Mesenteric fat pad (tissue), 1 donor: ENCODE measurements around the gene SLC4A7. TPM values are rescaled to one million over a fixed set of nuclear protein-coding genes. Genes with fewer than 3 reads are reported as not detected.
"Not testable (repeated sequence)": the region's sequence is repeated elsewhere in the genome, so short reads cannot be mapped to it uniquely, and the experiment has no call there.

ENCODE experiments used
- DNase-seq: peaks from one replicate; pipeline ENCODE4 v3.0.0-alpha.2; 2020; ENCODE audit warnings: low spot score
- total RNA-seq: library from RNA; stranded (reverse); fragmentation: NEBNext Ultra II Directional; extraction: Animal tissue kit (Norgen Biotek cat#: 25700); gene quantifications from one replicate; pipeline ENCODE4 v1.2.1, GENCODE V29; 2021
- donor health status: DM: yes; HTN: yes; CAD: no.

The SLC4A7 gene
- total RNA-seq, 1 donor from 2014 or later: 29.2 TPM

DNA sequence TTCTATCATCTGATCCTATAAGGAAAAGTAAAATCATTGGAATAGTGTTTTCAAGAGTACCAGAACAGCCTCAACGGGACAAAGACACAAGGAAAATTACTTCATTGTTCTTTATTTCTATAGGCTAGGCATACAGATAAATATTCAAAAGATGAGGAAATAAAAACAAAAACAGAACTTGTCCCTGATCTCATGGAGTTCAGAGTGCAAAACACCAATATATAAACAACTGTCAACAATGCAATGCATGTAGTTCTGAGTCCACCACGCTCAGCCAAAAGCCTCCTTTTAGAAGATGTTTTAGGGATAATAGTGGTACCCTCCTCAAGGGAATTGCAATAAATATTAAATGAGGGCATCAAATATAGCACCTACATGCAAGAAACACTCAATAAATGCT, 4.6 kb upstream of the SLC4A7 start:
- no peak for DNase-seq

DNA sequence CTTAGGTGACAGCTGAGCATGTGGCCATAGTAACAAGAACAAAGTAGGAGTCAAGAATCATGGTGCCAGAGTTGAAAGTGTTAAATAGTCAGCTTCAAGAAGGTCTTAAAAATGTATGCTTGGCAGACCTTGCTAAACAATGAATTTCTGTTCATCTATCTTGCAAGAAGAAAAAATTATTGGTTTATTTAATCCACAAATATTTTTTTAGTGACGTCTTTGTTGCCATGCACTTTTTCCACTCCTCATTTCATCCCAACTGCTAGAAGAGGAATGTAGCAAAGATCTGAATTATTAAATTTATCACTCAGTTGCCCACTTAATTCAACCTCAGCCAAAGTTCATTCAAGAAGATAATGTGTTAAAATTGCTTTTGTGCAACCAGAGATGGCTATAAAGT, 3.2 kb upstream of the SLC4A7 start:
- DNase-seq: no peak

DNA sequence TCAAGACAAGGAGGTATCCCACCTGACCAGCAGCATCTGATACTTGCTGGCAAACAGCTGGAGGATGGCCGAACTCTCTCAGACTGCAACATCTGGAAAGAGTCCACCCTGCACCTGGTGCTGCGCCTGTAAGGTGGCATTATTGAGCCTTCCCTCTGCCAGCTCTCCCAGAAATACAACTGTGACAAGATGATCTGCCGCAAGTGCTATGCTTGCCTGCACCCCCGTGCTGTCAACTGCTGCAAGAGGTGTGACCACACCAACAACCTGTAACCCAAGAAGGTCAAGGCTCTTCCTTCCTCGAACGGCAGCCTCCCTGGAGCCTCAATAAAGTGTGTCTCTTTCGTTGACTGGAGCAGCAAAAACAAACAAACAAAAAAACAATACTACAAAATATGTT, 2.2 kb upstream of the SLC4A7 start:
- no peak for DNase-seq

DNA sequence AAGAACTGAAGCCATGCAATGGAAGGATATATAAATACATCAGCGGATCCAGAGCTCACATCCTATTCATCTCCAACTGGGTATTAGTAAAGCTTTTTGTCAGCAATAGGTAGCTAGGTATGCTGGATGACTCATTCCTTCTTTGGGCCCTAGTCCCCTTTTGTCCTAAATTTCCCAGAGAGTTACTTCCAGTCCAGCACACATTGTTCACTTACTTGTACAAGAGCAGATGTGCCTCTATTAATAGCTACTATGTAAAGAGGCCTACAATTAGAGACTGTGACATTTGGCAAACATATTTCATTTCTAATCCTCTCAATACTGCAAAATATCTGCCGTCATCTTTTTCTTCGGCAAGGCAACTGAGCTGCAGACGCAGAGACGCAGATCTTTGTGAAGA, 1.7 kb upstream of the SLC4A7 start:
- DNase-seq: no peak

DNA sequence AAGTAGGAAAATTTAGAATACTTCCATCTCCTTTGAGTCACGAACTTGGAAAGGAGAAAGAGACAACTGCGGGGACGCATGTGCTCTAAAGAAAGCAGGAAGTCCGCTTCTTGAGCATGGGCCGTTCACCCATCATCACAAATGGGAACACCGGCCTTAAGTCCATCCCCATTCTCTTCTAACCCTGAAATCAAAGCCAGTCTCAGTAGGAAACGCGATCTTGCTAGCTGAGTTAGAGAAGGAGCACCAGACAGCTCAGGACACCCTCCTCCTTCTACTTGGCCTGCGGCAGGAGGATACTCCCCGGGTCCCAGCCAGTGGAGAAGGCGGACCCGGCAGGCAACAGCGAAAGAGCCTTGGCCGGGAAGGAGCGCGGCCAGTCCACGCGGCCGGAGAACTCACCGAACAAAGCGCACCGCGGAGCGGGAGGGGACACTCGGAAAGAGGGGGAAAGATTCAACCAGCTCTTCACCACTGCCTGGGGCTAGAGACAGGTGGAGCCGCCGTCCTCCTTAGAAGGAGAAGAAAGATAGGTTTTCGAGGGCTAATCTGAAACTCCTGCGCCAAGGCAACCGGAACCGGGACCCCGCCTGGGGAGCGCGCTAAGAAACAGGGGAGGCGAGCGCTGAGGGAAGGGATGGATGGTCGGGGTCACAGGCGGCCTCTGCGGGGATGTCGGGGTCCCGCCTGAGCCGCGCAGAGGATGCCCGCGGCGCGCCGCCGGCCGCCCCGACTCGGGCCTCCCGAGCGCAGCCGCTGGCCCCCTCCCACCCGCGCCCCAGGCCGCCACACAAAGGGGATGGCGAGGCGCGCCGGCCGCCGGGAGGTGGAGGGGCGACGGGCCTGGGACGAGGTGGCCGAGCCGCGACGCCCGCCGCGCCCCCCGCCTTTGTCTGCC, 818 bp downstream of the SLC4A7 start:
- no peak for DNase-seq

DNA sequence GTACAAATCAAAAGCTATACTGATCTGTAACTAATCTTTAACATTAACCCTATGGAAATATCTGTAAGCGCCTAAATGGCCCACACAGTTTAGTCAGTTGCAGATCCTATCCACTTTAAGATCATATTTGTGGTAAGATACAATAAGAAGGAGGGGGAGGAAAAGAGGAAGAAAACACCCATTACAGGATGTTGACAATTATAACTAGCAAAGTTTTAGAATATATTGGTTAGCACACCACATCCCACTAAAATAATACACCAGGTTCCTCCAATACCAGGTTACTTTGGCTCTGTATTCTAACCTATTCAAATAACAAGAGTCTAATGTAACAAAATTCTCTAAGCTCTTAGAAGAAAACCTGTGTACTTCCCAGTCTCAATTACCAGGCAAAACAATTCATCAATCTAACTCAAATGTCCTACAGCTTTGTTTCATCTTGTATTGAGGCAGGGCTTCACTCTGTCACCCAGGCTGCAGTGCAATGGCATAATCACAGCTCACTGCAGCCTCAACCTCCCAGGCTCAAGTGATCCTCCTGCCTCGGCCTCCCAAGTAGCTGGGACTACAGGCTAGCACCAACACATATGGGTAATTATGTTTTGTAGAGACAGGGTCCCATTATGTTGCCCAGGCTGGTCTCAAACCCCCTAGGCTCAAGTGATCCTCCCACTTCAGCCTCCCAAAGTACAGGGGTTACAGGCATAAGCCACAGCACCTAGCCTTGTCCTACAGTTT, 4.2 kb downstream of the SLC4A7 start:
- no peak for DNase-seq

DNA sequence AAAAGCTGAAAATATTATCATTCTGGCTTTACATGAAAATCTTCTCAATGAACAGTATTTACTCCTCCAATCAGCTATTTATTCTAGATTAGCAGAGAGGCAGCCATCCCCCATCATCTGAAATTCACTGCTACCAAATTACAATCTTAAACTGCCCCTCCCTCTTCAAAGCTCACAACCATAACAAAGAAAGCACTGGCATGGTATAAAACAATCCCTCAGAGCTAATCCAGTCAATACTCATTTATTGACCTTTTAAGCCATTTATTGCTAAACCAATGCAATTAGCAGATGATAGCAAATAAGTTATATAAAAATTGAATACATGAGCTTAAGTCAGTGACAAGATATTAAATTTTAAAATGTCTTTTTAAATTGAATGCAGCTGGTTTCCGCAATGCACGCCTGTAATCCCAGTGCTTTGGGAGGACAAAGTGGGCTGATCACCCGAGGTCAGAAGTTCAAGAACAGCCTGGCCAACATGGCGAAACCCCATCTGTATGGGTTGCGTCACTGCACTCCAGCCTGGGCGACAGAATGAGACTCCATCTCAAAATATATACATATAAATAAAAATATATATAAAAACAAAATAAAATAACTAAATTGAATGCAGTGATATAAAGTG, 12.1 kb downstream of the SLC4A7 start:
- no peak for DNase-seq

DNA sequence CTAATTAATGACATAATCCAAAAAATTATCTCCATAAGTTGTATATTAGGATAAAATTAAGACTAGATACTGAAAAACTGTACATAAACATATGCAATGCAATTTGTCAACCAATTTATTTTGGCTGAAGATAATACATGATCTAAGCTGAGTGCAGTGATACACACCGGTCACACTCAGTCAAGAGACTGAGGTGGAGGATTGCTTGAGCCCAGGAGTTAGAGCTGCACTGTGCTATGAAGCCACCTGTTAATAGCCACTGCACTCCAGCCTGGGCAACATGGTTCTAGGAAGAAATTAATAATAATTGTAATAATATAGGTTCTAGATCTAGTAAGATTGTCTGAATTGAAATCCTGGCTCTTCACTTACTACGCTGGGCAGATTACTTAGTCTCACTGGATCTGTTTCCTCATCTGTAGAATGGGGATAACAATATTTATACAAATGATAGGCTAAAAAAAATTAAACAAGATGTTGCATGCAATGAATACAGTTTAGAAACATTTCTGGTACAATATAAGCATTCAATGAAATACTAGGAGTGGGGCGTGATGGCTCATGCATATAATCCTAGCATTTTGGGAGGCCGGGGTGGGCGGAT, 15.8 kb downstream of the SLC4A7 start:
- DNase-seq: no peak

DNA sequence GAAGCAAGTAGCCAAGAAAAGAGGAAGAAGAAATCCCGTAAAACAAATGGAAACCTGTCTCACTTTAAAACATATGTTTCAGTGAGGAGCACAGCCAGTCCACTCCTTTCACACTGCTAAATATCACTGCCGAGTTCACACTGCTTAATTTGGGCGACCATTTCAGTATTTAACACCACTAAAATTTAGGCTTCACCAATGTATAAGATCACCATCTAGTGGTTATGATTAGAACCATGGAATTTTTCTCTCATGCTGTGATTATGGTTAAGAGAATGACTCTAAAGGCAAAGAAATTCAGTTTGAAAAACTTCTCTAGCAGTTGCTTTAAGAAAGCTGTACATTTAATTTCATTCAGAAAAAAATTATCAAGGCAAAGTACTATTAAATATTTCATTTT, 16.6 kb downstream of the SLC4A7 start:
- no peak for DNase-seq

DNA sequence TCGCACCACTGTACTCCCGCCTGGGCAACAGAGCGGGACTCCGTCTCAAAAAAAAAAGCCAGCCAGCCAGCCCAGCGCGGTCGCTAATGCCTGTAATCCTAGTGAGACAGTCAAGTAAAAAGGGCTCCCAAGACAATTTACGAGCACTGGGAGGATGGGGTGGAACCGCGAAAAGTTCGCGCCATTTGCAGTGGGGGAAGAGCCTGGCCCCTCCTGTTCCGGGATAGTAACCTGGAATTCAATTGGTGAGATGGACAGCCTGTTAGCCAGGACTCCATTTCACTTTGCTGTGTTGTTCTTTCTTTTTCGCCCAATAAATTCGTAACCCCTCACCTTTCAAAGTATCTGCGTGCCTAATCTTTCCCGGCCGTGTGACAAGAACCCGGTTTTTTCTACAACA, 19.5 kb downstream of the SLC4A7 start:
- DNase-seq: no peak

DNA sequence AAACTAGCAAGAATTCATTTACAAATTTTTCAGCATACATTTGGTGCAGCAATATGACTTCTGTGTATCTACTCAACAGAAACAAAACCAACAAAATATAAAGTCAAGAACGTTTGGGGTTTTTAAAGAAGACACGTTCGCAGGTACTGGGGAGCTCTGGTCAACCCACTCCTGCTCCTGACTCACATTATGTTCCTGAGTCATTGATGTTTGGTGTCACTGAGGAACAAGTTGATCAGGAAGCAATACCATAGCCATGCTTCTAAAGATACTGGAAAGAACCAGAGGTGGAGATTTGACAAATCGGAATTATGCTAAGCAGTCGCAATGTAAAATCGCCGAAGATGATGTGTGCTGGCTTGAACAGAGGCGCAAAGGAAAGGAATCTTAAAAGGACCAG, 22.0 kb downstream of the SLC4A7 start:
- DNase-seq: no peak

DNA sequence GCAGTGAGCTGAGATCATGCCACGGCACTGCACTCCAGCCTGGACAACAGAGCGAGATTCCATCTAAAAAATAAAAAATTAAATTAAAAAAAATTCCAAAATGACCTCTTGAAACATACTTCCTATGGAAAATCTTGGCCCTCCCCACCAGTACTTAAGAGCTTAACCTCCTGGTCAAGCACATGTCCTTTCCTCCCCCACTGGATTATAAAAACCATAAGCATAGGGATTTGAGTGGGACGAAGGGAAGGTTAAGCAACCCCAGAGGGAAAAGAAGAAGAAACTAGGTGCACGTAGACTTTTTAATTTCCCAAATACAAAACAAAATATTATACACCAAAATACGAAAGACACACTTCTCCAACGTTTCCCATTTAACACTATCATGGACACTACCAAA, 25.3 kb downstream of the SLC4A7 start:
- DNase-seq: no peak

DNA sequence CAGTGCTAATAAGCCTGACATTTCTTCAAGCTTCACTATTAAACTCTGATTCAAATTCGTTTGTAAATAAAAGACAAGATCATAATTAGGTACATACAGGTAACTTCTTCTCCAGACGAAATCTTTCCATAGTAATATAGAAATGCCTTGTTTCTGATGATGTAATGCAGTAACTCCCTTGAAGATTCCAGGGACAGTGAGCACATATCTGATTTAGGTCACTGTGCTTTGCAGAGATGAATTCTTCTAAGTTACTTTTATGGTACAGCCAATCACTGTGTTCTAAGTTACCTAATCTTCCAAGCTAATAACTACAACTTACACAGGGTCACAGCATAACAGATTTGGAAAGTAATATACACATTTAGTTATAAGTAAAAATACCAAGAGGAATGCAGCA, 27.6 kb downstream of the SLC4A7 start:
- no peak for DNase-seq

DNA sequence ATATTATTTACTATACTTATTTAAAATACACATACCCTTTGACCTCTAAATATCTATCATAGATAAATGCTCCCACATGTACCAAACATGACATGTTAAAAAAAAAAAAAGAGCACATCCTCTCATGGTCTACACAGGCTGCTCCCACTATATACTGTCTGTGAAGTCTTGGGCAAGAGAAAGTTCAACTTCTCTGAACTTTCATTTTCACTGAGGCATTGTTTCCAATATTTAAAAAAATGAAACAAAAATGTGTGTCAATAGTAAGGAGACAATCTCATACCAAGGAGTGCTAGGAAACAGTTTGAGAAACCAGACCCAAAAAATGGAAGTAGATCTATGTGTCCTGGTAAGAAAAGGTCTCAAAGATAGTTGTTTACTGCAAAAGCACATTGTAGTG, 29.3 kb downstream of the SLC4A7 start:
- DNase-seq: no peak

DNA sequence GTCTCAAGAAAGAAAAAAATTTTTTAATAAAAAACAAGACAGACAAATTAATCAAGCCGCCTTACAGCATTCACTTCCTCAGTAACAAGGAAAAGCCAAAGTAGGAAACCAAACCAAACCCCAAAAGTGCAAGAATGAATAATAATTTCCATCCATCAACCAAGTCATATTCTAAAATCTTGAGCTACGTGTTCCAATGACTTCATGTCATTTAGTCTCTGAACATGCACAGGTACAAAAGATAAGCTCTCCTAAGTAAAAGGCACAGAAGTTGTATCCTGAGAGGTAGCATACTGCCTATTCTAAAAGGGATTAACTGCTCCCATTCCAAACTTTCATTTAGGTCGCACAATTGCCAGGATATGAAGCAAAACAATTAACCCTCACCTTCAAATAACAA, 29.7 kb downstream of the SLC4A7 start:
- no peak for DNase-seq

DNA sequence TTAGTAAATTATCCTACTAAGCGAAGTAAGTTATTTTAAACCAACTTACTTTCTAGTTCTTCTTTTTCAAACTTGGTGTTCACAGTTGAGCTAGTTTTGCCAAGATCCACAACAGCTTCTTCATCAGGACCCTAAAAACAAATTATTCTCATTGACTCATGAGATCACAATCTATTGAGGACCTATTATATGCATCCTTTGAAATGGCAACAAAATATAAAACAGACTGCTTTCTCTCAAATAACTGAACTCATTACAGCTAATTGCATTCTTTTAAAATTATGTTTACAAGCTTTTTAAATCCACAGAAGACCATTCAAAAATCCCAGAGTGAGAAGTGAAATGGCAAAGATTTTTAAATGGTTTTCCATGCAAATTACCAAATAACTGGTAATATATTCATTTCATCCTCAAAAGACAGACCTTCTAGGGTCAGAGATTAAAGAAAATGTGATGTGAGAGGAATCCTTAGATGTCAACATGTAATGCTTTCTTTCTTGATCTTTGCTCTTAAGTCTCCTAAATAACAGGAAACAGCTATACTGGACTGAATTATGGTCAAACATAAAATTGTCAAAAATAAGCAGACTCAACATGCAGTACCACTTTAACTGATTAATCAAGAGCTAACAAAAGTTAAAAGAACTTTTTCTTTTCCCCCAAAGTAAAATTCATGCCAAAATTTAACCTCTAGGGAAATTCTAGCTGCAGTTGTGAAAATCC, 31.7 kb downstream of the SLC4A7 start:
- no peak for DNase-seq

DNA sequence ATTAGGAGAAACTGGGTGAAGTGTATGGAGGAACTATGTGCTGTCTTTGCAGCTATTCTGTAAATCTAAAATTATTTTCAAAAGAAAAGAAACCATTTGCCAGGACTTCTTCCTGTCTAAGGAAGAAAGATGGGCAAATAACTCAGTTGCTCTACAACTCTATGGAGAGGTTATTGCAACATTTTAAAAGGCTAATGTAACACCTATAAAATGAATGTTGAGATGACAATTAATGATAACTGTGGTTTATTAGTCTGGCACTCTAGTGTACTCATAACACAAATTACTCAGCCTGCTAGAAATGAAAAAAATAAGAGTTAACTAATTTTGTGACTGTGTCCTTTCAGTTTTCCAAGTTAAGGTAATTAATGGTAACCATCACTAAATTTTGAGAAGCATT, 32.3 kb downstream of the SLC4A7 start:
- no peak for DNase-seq

DNA sequence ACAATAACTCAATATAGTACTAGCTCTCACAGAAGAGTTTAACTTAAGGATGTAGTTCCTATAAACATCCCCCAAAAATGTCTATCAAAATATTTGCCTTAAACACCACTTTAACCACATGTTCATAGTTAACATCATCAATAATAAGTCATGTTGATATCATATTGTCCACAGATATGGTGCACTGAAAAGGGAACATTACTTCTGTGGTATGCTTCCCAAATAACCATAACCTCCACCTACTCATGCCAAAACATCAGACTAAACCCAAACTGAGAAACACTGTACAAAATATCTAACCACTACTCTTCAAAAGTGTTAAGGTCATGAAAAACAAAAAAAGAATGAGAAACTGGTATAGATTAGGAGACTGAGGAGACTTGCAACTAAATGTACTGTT, 32.9 kb downstream of the SLC4A7 start:
- no peak for DNase-seq

DNA sequence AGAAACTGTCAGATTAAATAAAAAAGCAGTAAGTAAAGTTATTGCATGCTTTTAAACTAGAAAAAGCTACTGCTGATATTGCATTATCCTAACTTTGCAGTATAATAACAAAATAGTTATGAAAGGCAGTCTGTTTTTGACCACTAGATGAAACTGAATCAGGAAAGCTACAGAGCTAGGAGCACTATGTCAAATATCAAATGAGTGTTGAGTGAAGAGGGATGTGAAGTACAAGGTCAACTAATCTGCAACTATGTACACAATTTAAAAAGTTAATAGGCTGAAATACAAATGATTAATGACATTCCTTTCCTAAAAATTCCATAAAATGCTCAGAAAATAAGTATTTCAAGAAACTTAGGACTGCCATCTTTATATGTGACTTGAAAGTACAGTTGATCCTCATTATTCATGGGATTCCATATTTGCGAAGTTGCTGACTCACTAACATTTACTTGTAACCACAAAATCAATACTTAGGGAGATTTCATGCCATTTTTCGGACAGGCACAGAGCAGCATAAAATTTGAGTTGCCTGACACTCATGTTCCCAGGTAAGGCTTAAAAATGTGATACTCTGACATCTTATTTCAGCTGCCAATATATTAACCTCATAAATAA, 34.5 kb downstream of the SLC4A7 start:
- no peak for DNase-seq

DNA sequence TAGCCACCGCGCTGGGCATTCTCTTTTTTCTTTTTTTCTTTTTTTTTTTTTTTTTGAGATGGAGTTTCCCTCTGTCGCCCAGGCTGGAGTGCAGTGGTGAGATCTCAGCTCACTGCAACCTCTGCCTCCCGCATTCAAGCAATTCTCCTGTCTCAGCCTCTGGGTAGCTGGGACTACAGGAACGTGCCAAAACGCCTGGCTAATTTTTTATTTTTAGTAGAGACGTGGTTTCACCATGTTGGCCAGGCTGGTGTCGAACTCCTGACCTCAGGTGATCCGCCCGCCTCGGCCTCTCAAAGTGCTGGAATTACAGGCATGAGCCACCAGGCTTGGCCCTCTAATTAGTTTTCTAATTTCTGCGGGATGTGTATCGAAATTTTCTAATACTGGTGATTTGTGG, 41.2 kb downstream of the SLC4A7 start:
- DNase-seq: not testable (repeated sequence)

DNA sequence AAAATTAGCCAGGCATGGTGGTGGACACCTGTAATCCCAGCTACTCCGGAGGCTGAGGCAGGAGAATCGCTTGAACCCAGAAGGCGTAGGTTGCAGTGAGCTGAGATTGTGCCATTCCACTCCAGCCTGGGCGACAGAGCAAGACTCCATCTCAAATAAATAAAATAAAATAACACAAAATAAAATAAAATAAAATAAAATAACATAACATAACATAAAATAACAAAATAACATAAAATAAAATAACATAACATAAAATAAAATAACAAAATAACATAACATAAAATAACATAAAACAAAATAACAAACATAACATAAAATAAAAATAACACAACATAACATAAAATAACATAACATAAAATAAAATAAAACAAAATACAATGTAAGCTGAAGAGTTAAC, 45.8 kb downstream of the SLC4A7 start:
- DNase-seq: not testable (repeated sequence)
